Endothelial cell of umbilical vein (primary cell): ENCODE results near the gene FHIP2A. TPM values are rescaled to one million over a fixed set of nuclear protein-coding genes. Genes with fewer than 3 reads are reported as not detected.

Experiments used
- BruUV-seq: library from RNA; stranded (reverse); fragments of 400-500 nt; replicated peaks from 2 replicates; lab custom pipeline; 2021; lab: Mats Ljungman, UMichigan
- CTCF ChIA-PET: fragments of 300-600, 350-600 bp; sonication (Branson Sonifier 250); formaldehyde crosslinking; loops from one replicate; lab custom pipeline; 2021; ENCODE audit warnings: antibody characterized with exemption, inconsistent platforms; lab: Charles Lee
- POLR2A ChIA-PET: fragments of 300-600, 350-600 bp; sonication (Branson Sonifier 250); formaldehyde crosslinking; loops from one replicate; lab custom pipeline; 2021; ENCODE audit warnings: antibody characterized with exemption, inconsistent platforms; lab: Charles Lee
- DNase-seq: peaks from one replicate; pipeline ENCODE4 v3.0.0-alpha.2; 2011; ENCODE audit warnings: low read depth, low spot score
- FAIRE-seq: peaks from 2 replicates; lab custom pipeline; 2011; peaks lifted over from hg19 to GRCh38; lab: Jason Lieb, UNC
- H2AFZ ChIP-seq: 2 replicates; pipeline ENCODE4 v1.6.0; 2012; ENCODE audit warnings: low read depth, low read length, control low read depth, inconsistent platforms
- H3K27ac ChIP-seq: 2 replicates; pipeline ENCODE4 v1.5.1; 2011; ENCODE audit warnings: low read depth, mild to moderate bottlenecking, control low read depth, low read length, moderate library complexity; ENCODE audit not compliant: insufficient read depth
- H3K27me3 ChIP-seq, 2 experiments: 2 replicates each; pipeline versions ENCODE4 v1.6.0 to v1.6.1; 2011; ENCODE audit warnings: low read length in 2 of 2, mixed read lengths in 1 of 2; ENCODE audit not compliant: control insufficient read depth in 2 of 2, insufficient read depth in 2 of 2
- H3K36me3 ChIP-seq, 2 experiments: 2 replicates in 1 of 2; 3 replicates in 1 of 2; pipeline ENCODE4 v1.5.1; 2011; ENCODE audit warnings: low read length in 2 of 2, mild to moderate bottlenecking in 1 of 2, moderate library complexity in 1 of 2; ENCODE audit not compliant: control insufficient read depth in 2 of 2, insufficient read depth in 2 of 2; ENCODE audit errors: extremely low read depth in 1 of 2
- H3K4me1 ChIP-seq: 3 replicates; pipeline ENCODE4 v1.5.1; 2011; ENCODE audit warnings: mild to moderate bottlenecking, low read length; ENCODE audit not compliant: control insufficient read depth, insufficient read depth; ENCODE audit errors: extremely low read depth
- H3K4me2 ChIP-seq: 2 replicates; pipeline ENCODE4 v1.6.1; 2011; ENCODE audit warnings: low read length, control low read depth, mixed read lengths; ENCODE audit not compliant: insufficient read depth
- H3K4me3 ChIP-seq, 3 experiments: fragments of 200-600 bp in 1 of 3; sonication (generic), shearing (Covaris generic) in 1 of 3; replicated peaks in 1 of 3; 2 replicates each; pipeline ENCODE4 v1.5.1; 2011 to 2016; ENCODE audit warnings: control low read depth in 3 of 3, low read length in 3 of 3, mild to moderate bottlenecking in 2 of 3, inconsistent platforms in 1 of 3, low read depth in 1 of 3, moderate library complexity in 1 of 3; ENCODE audit not compliant: insufficient read depth in 1 of 3
- H3K79me2 ChIP-seq: 2 replicates; pipeline ENCODE4 v1.6.0; 2012; ENCODE audit warnings: low read length, inconsistent platforms; ENCODE audit not compliant: control insufficient read depth, insufficient read depth
- H3K9ac ChIP-seq: replicated peaks from 2 replicates; pipeline ENCODE3; 2011; ENCODE audit warnings: low read length, control low read depth; ENCODE audit not compliant: insufficient read depth; ENCODE audit errors: extremely low read depth
- H3K9me1 ChIP-seq: replicated peaks from 3 replicates; pipeline ENCODE4 v1.6.0; 2011; ENCODE audit warnings: mild to moderate bottlenecking, low read length; ENCODE audit not compliant: control insufficient read depth, insufficient read depth; ENCODE audit errors: extremely low read depth
- H3K9me3 ChIP-seq: replicated peaks from 2 replicates; pipeline ENCODE4 v1.5.1; 2012; ENCODE audit warnings: low read length, inconsistent platforms; ENCODE audit not compliant: control insufficient read depth, insufficient read depth
- H4K20me1 ChIP-seq: replicated peaks from 2 replicates; pipeline ENCODE3; 2011; ENCODE audit warnings: mild to moderate bottlenecking, low read length; ENCODE audit not compliant: control insufficient read depth, insufficient read depth; ENCODE audit errors: extremely low read depth
- EZH2 ChIP-seq: IDR thresholded peaks from 2 replicates; pipeline ENCODE4 v1.6.1; 2012; ENCODE audit warnings: borderline replicate concordance, low read depth, mild to moderate bottlenecking, moderate library complexity, low read length, inconsistent platforms; ENCODE audit not compliant: severe bottlenecking
- FOS ChIP-seq: IDR thresholded peaks from 2 replicates; pipeline ENCODE4 v1.6.1; 2011; ENCODE audit warnings: mild to moderate bottlenecking, low read length, moderate library complexity, borderline replicate concordance; ENCODE audit not compliant: insufficient read depth
- GATA2 ChIP-seq: IDR thresholded peaks from 2 replicates; pipeline ENCODE4 v1.7.0; 2011; ENCODE audit warnings: low read depth, mild to moderate bottlenecking, moderate library complexity, mixed read lengths, low read length; ENCODE audit not compliant: insufficient read length, insufficient read depth
- JUN ChIP-seq: IDR thresholded peaks from 2 replicates; pipeline ENCODE4 v1.6.1; 2011; ENCODE audit warnings: borderline replicate concordance, low read depth; ENCODE audit not compliant: insufficient read length, insufficient read depth
- MAX ChIP-seq: IDR thresholded peaks from 2 replicates; pipeline ENCODE4 v1.6.1; 2011; ENCODE audit not compliant: insufficient read depth, insufficient read length
- MYC ChIP-seq: IDR thresholded peaks from one replicate; pipeline ENCODE4 v1.6.1; 2011; ENCODE audit warnings: mild to moderate bottlenecking, low read depth, low read length
- POLR2A ChIP-seq: IDR thresholded peaks from 2 replicates; pipeline ENCODE4 v1.6.1; 2012; ENCODE audit warnings: low read depth, mild to moderate bottlenecking, control low read depth, low read length
- POLR2AphosphoS5 ChIP-seq: IDR thresholded peaks from 2 replicates; pipeline ENCODE4 v1.6.1; 2012; ENCODE audit warnings: low read depth, mild to moderate bottlenecking, control low read depth, low read length, moderate library complexity; ENCODE audit not compliant: insufficient read depth
- dilution Hi-C: fragments of 300-500 bp; cut with MboI; formaldehyde crosslinking; loops from one replicate; pipeline ENCODE4 v1.15.0; 2019; ENCODE audit warnings: low sequenced_read_pairs; ENCODE audit not compliant: extremely low pct_ligation_motif_present
- intact Hi-C: fragments of 100-400 bp; cut with micrococcal nuclease; formaldehyde crosslinking; loops from one replicate; pipeline ENCODE4 v1.10.0; 2022
- polyA plus RNA-seq, 4 experiments: library from polyadenylated mRNA; depleted of rRNA in 3 of 4; stranded (reverse) in 3 of 4; unstranded in 1 of 4; fragments of >200 nt; gene quantifications; 2 replicates each; pipeline versions ENCODE4 v1.2.1 to v1.2.3, GENCODE V29; 2011 to 2012; ENCODE audit warnings: missing spikeins in 1 of 4
- total RNA-seq: library from RNA; stranded (reverse); gene quantifications from 2 replicates; pipeline ENCODE4 v1.2.3, GENCODE V29; 2021
- TF ChIP-seq, protein P1 (sequence below), 2 donors: IDR thresholded peaks; 1 replicate in 1 of 2; 2 replicates in 1 of 2; pipeline ENCODE4 v1.5.1; 2011; ENCODE audit warnings: low read length in 2 of 2, mild to moderate bottlenecking in 2 of 2, moderate library complexity in 2 of 2, control low read depth in 1 of 2, inconsistent platforms in 1 of 2, low read depth in 1 of 2; ENCODE audit not compliant: insufficient read depth in 1 of 2; ENCODE audit errors: extremely low read depth in 1 of 2

Gene FHIP2A
- total and polyA plus RNA-seq, 2 donors (not counting 3 experiments of a cell fraction or from before 2014, with no cell fraction given), result 13.3 to 39.6 TPM

GRCh38 chr10:114869520-114869892 lies 47.9 kb downstream of the FHIP2A start:
- no peak overlapping the region for H2AFZ ChIP-seq
- peak overlapping the region; percentile 71 for H3K4me2 ChIP-seq
- POLR2A ChIA-PET, result interaction anchor here (1.1 kb wide), 1 partner anchor 13 kb away, joined by 3 read pairs; no protein-coding TSS in a partner anchor
- no peaks in the 10 kb centered on the region for H3K36me3 ChIP-seq
- CTCF ChIA-PET, result interaction anchor here (1.0 to 3.7 kb wide), 6 partner anchors 10 to 398 kb away, joined by 3 to 24 read pairs (median 6); no protein-coding TSS in a partner anchor
- H3K4me3 ChIP-seq, result no peak overlapping the region
- H3K9me3 ChIP-seq, result no peaks in the 10 kb centered on the region
- FAIRE-seq (peak; percentile 80), DNase-seq (peak; percentile 93)
- H3K79me2 ChIP-seq, result no peaks in the 10 kb centered on the region
- H4K20me1 ChIP-seq, result no peaks in the 10 kb centered on the region
- H3K4me1 ChIP-seq, result peaks cover 23% of the 10 kb centered on the region
- H3K27me3 ChIP-seq, result no peaks in the 10 kb centered on the region
- dilution Hi-C loops, result no loop called here
- TF ChIP-seq JUN, result peak; percentile 91
- no peak for TF ChIP-seq MAX
- TF ChIP-seq, protein P1, sequence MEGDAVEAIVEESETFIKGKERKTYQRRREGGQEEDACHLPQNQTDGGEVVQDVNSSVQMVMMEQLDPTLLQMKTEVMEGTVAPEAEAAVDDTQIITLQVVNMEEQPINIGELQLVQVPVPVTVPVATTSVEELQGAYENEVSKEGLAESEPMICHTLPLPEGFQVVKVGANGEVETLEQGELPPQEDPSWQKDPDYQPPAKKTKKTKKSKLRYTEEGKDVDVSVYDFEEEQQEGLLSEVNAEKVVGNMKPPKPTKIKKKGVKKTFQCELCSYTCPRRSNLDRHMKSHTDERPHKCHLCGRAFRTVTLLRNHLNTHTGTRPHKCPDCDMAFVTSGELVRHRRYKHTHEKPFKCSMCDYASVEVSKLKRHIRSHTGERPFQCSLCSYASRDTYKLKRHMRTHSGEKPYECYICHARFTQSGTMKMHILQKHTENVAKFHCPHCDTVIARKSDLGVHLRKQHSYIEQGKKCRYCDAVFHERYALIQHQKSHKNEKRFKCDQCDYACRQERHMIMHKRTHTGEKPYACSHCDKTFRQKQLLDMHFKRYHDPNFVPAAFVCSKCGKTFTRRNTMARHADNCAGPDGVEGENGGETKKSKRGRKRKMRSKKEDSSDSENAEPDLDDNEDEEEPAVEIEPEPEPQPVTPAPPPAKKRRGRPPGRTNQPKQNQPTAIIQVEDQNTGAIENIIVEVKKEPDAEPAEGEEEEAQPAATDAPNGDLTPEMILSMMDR (IDR thresholded peaks at IDR 0.05; ENCODE audit: extremely low read depth in 1 of 2, insufficient read depth in 1 of 2, low read depth in 1 of 2, low read length in 2 of 2), result no peak
- TF ChIP-seq GATA2, result peak; percentile 20
- no peak for TF ChIP-seq EZH2
- peak; percentile 37 for TF ChIP-seq POLR2AphosphoS5
- peak; percentile 82 for TF ChIP-seq FOS
- TF ChIP-seq MYC, result no peak
- TF ChIP-seq POLR2A, result no peak
- H3K9ac ChIP-seq, result peak overlapping the region; percentile 65
- intact Hi-C loops, result loop anchor here (1.0 kb wide), 2 partner anchors 13 to 69 kb away; partner anchors contain the start of gene TRUB1
- no peaks in the 10 kb centered on the region for H3K9me1 ChIP-seq
- peak overlapping the region; percentile 79 for H3K27ac ChIP-seq
- no TSS peak for BruUV-seq
